Ovary (tissue), 3 donors: ENCODE measurements around the gene ARPC1B.

Experiments
- CTCF ChIP-seq, 3 donors: fragments of 450-650 bp in 2 of 3; fragments of 200-600 bp in 1 of 3; IDR thresholded peaks; one replicate each; pipeline versions ENCODE4 v1.5.1 to v1.8.0; 2016 to 2022; ENCODE audit warnings: antibody characterized with exemption in 3 of 3, mild to moderate bottlenecking in 1 of 3
- EP300 ChIP-seq: sonication (generic); formaldehyde crosslinking; IDR thresholded peaks from one replicate; pipeline ENCODE4 v1.6.1; 2017; ENCODE audit warnings: antibody characterized with exemption
- POLR2A ChIP-seq: fragments of 450-650 bp; IDR thresholded peaks from one replicate; pipeline ENCODE4 v1.6.1; 2017; ENCODE audit warnings: antibody characterized with exemption, mild to moderate bottlenecking, moderate library complexity
- donor health status: DM: no; HTN: no; CAD: no.

GRCh38 chr7:99366646-99367045 lies 7.9 kb upstream of the ARPC1B start:
- TF ChIP-seq EP300 (no peak), CTCF (IDR thresholded peaks at IDR 0.05) (no peak), POLR2A (no peak)
